NCI-H82 (cell line): ENCODE results near the gene GRK6.
"Not testable (repeated sequence)": the region's sequence is repeated elsewhere in the genome, so short reads cannot be mapped to it uniquely, and the experiment has no call there.

Experiments
- DNase-seq: peaks from one replicate; lab custom pipeline; 2025; lab: John Stamatoyannopoulos, UW

The GRK6 gene

GRCh38 chr5:177399997-177400868, 26.2 kb upstream of the GRK6 start, which contains the start of gene PFN3:
Gene PFN3 (minus strand): TSS chr5:177400661. CDS start chr5:177400576, 85 bp downstream.
- DNase-seq: no peak

GRCh38 chr5:177402271-177403043, 24.0 kb upstream of the GRK6 start:
- peak; percentile 88 for DNase-seq

GRCh38 chr5:177403102-177403791, 23.2 kb upstream of the GRK6 start:
- peak; percentile 65 for DNase-seq

- peak; percentile 81 for DNase-seq
These were observed 22.5 kb upstream of the GRK6 start for GRCh38 chr5:177403792-177404640.

GRCh38 chr5:177404641-177405179, 21.8 kb upstream of the GRK6 start:
- DNase-seq: no peak

GRCh38 chr5:177405312-177405711, 21.2 kb upstream of the GRK6 start:
- DNase-seq: no peak

- no peak for DNase-seq
These were observed 20.7 kb upstream of the GRK6 start for GRCh38 chr5:177405805-177406204.

GRCh38 chr5:177409043-177409801, 17.3 kb upstream of the GRK6 start, which contains the start of gene F12:
Gene F12 (minus strand): TSS chr5:177409564. CDS start chr5:177409527, 37 bp downstream.
- no peak for DNase-seq

- no peak for DNase-seq
These were observed 15.9 kb upstream of the GRK6 start for GRCh38 chr5:177410575-177410974.

- DNase-seq: no peak
These were observed 13.8 kb upstream of the GRK6 start for GRCh38 chr5:177412603-177413233.

- no peak for DNase-seq
These were observed 12.0 kb upstream of the GRK6 start for GRCh38 chr5:177414481-177414880.

- not testable (repeated sequence) for DNase-seq
These were observed 9.4 kb upstream of the GRK6 start for GRCh38 chr5:177417081-177417480.

GRCh38 chr5:177419046-177419445, 7.4 kb upstream of the GRK6 start:
- no peak for DNase-seq

GRCh38 chr5:177420472-177420871, 6.0 kb upstream of the GRK6 start:
- DNase-seq: not testable (repeated sequence)

GRCh38 chr5:177421062-177421798, 5.2 kb upstream of the GRK6 start:
- no peak for DNase-seq

GRCh38 chr5:177423671-177424070, 2.8 kb upstream of the GRK6 start:
- no peak for DNase-seq

- DNase-seq: no peak
These were observed 1.2 kb upstream of the GRK6 start for GRCh38 chr5:177425196-177425800.

- peak; percentile 100 for DNase-seq
These were observed 493 bp upstream of the GRK6 start for GRCh38 chr5:177425801-177426565.
